Measurements from ENCODE around the gene PKP2.

GRCh38 chr12:32903763-32904162 is 7.2 kb upstream of the PKP2 start:
- no peak for TF ChIP-seq CTCF (IDR thresholded peaks at IDR 0.05)
- TF ChIP-seq POLR2A (IDR thresholded peaks at IDR 0.05) = no peak
- no peak for TF ChIP-seq EP300 (IDR thresholded peaks at IDR 0.05)
